Measurements from ENCODE around the gene TIAM2.

DNA sequence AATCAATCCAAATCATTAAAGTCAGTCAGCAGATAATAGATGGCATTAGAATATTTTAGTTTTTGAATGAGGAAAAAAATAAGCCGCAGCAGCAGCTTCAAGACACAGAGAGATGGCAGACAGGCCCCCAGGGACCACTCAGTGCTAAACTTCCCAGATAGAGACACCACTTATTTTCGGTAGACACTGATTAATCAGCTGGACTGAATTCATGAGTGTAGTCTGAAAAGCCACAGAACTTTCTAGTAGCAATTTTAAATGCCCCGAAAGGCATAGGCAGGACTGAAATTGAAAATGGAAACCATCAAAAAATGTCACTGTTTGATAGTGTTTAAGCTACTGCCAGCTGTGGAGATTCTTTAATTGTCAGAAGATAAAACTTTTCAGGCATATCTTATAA lies 265.6 kb downstream of the TIAM2 start:
- TF ChIP-seq BHLHE40 (IDR thresholded peaks at IDR 0.05; ENCODE audit: borderline replicate concordance) (no peak), TARDBP (IDR thresholded peaks at IDR 0.05) (no peak)

Measured in HEK293T (cell line).